ENCODE data around the gene HS6ST3.

The HS6ST3 gene

DNA sequence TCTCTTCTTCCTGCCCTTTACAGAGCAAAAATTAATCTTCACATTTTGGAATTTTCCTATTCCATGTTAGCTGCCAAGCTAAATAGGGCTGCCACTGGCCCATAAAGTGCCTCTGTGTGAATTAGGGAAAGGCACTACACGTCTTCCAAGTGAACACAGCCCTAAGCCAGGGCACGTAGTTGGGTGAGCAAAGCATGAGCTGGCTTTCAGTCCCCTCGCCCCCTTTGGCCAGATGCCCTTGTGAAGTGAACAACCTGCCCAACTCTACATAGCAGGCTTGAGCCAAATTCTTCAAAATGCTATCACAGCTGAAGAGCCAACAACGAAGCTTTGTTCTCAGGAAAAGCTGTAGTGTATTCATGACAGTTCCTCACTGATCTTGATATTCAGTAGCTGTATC lies 691.2 kb downstream of the HS6ST3 start:
- POLR2A ChIA-PET = no interaction called here
- CTCF ChIA-PET = interaction anchor here (1.3 to 1.5 kb wide), 2 partner anchors 14 to 31 kb away, joined by 3 to 15 read pairs; no protein-coding TSS in a partner anchor
- no peak for DNase-seq (ENCODE audit: extremely low spot score)
- TF ChIP-seq, protein P1, sequence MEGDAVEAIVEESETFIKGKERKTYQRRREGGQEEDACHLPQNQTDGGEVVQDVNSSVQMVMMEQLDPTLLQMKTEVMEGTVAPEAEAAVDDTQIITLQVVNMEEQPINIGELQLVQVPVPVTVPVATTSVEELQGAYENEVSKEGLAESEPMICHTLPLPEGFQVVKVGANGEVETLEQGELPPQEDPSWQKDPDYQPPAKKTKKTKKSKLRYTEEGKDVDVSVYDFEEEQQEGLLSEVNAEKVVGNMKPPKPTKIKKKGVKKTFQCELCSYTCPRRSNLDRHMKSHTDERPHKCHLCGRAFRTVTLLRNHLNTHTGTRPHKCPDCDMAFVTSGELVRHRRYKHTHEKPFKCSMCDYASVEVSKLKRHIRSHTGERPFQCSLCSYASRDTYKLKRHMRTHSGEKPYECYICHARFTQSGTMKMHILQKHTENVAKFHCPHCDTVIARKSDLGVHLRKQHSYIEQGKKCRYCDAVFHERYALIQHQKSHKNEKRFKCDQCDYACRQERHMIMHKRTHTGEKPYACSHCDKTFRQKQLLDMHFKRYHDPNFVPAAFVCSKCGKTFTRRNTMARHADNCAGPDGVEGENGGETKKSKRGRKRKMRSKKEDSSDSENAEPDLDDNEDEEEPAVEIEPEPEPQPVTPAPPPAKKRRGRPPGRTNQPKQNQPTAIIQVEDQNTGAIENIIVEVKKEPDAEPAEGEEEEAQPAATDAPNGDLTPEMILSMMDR (IDR thresholded peaks at IDR 0.05; ENCODE audit: control extremely low read depth, extremely low read depth, low read depth, missing control alignments) = no peak

- TF ChIP-seq, protein P1 (IDR thresholded peaks at IDR 0.05; ENCODE audit: control extremely low read depth, extremely low read depth, low read depth, missing control alignments) = no peak
- POLR2A ChIA-PET = no interaction called here
- no peak for DNase-seq (ENCODE audit: extremely low spot score)
- CTCF ChIA-PET = no interaction called here
Measured at GRCh38 chr13:96782186-96782585, 692.3 kb downstream of the HS6ST3 start.

- CTCF ChIA-PET = no interaction called here
- DNase-seq (ENCODE audit: extremely low spot score) = no peak
- TF ChIP-seq, protein P1 (IDR thresholded peaks at IDR 0.05; ENCODE audit: control extremely low read depth, extremely low read depth, low read depth, missing control alignments) = no peak
- POLR2A ChIA-PET = no interaction called here
Measured at GRCh38 chr13:96783057-96783456, 693.1 kb downstream of the HS6ST3 start.

GRCh38 chr13:96783511-96783910 lies 693.6 kb downstream of the HS6ST3 start:
- DNase-seq (ENCODE audit: extremely low spot score) = no peak
- TF ChIP-seq, protein P1 (IDR thresholded peaks at IDR 0.05; ENCODE audit: control extremely low read depth, extremely low read depth, low read depth, missing control alignments) = no peak
- ChIA-PET CTCF (no interaction called here), POLR2A (no interaction called here)

- no peak for DNase-seq (ENCODE audit: extremely low spot score)
- TF ChIP-seq, protein P1 (IDR thresholded peaks at IDR 0.05; ENCODE audit: control extremely low read depth, extremely low read depth, low read depth, missing control alignments) = no peak
- ChIA-PET CTCF (no interaction called here), POLR2A (no interaction called here)
Measured at GRCh38 chr13:96785986-96786385, 696.1 kb downstream of the HS6ST3 start.

DNA sequence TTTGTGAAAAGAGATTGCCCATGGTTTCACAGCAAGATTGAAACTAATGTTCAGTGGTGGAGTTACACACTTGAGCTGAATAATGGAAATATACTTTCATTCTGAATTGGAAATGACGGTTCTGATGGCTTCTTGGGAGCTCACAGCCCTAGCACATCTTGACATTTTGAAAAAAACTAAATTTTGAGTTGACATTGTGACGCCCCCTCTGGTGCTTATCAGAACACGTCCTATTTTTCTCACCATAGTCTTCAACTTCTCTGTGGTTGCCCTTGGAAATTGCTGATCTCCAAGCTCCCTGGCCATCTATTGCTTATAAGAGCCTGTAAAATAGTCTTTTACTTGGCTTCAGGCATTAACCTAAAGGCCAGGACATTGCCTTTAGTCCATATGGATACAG lies 702.3 kb downstream of the HS6ST3 start:
- CTCF ChIA-PET = interaction anchor here (0.8 kb wide), 1 partner anchor 20 kb away, joined by 3 read pairs; no protein-coding TSS in a partner anchor
- no peak for DNase-seq (ENCODE audit: extremely low spot score)
- TF ChIP-seq, protein P1 (IDR thresholded peaks at IDR 0.05; ENCODE audit: control extremely low read depth, extremely low read depth, low read depth, missing control alignments) = no peak
- POLR2A ChIA-PET = no interaction called here

Data from GM10248 (cell line).